GM19239 (cell line): Measurements from ENCODE around the gene TNS1.

Source experiments
- DNase-seq: peaks from one replicate; pipeline ENCODE4 v3.0.0; 2011; ENCODE audit warnings: low spot score; ENCODE audit not compliant: insufficient read length
- FAIRE-seq: peaks from 2 replicates; lab custom pipeline; 2011; peaks lifted over from hg19 to GRCh38; lab: Jason Lieb, UNC

TNS1 gene

GRCh38 chr2:217968023-217968422, 34.8 kb downstream of the TNS1 start:
- no peak for FAIRE-seq
- DNase-seq, result no peak

GRCh38 chr2:217966423-217967070, 36.2 kb downstream of the TNS1 start:
- DNase-seq (no peak), FAIRE-seq (no peak)

- FAIRE-seq (no peak), DNase-seq (no peak)
Measured at GRCh38 chr2:217964275-217965161, 38.3 kb downstream of the TNS1 start.

GRCh38 chr2:217960351-217960750, 42.4 kb downstream of the TNS1 start:
- FAIRE-seq, result no peak
- DNase-seq, result no peak

GRCh38 chr2:217959723-217960122, 43.1 kb downstream of the TNS1 start:
- DNase-seq (no peak), FAIRE-seq (no peak)

- FAIRE-seq (no peak), DNase-seq (no peak)
Measured at GRCh38 chr2:217958884-217959225, 43.9 kb downstream of the TNS1 start.

GRCh38 chr2:217958206-217958883, 44.5 kb downstream of the TNS1 start:
- DNase-seq (no peak), FAIRE-seq (no peak)

GRCh38 chr2:217956586-217957457, 46.0 kb downstream of the TNS1 start:
- no peak for FAIRE-seq

GRCh38 chr2:217955881-217956493, 46.8 kb downstream of the TNS1 start:
- DNase-seq (no peak), FAIRE-seq (no peak)

More at GRCh38 chr2:217956586-217957457, 46.0 kb downstream of the TNS1 start:
- no peak for DNase-seq

GRCh38 chr2:217954971-217955740, 47.6 kb downstream of the TNS1 start:
- FAIRE-seq, result no peak

GRCh38 chr2:217954469-217954868, 48.3 kb downstream of the TNS1 start:
- no peak for DNase-seq
- FAIRE-seq, result no peak

More at GRCh38 chr2:217954971-217955740, 47.6 kb downstream of the TNS1 start:
- DNase-seq, result no peak

- FAIRE-seq (no peak), DNase-seq (no peak)
Measured at GRCh38 chr2:217954051-217954450, 48.7 kb downstream of the TNS1 start.

- DNase-seq (no peak), FAIRE-seq (no peak)
Measured at GRCh38 chr2:217953531-217953932, 49.3 kb downstream of the TNS1 start.

GRCh38 chr2:217953011-217953481, 49.7 kb downstream of the TNS1 start:
- no peak for FAIRE-seq
- DNase-seq, result no peak

- no peak for FAIRE-seq
- no peak for DNase-seq
Measured at GRCh38 chr2:217952409-217952808, 50.4 kb downstream of the TNS1 start.

- no peak for FAIRE-seq
- no peak for DNase-seq
Measured at GRCh38 chr2:217951521-217952247, 51.1 kb downstream of the TNS1 start.

- no peak for DNase-seq
- no peak for FAIRE-seq
Measured at GRCh38 chr2:217951091-217951490, 51.7 kb downstream of the TNS1 start.

GRCh38 chr2:217950401-217950871, 52.4 kb downstream of the TNS1 start:
- no peak for FAIRE-seq
- DNase-seq, result no peak
